Measurements from ENCODE around the gene RNF227.

DNA sequence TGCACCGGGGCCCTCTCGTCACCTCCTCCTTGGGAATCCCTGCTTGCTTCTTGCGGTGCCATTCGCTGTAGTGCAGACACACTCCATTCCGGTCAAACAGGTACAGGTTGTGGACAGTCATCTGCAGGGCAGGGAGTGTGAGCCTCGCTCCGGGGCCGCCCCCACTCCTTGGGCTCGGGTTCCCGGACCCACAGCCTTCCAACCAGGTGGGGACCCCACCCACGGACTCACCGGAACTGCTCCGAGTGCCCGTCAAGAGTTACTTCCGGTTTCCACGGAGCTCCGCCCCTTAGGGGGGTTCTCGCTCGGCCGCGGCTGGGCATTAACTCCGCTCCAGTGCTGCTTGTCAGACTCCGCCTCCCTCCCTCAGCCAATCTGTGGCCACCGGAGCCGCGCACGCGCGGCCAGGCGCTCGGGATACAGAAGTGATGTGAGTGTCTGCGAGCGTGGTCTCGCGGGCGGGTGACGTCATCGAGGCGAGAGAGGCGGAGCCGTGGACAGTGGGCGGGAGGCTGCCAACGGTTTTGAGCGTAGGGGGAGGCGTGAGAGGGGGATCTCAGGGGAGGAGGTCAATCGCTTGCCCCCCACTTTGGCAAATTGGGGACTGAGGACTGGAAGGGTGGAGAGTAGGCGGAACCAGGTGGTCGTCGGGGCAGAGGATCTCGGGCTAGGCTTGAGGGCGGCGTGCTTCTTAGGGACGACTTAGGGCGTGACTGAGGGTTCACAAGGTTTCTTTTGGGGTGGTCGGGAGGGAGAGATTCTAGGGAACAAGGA is 15.8 kb upstream of the RNF227 start, which contains the start of the genes CNTROB and TRAPPC1:
- TF ChIP-seq, protein P1, sequence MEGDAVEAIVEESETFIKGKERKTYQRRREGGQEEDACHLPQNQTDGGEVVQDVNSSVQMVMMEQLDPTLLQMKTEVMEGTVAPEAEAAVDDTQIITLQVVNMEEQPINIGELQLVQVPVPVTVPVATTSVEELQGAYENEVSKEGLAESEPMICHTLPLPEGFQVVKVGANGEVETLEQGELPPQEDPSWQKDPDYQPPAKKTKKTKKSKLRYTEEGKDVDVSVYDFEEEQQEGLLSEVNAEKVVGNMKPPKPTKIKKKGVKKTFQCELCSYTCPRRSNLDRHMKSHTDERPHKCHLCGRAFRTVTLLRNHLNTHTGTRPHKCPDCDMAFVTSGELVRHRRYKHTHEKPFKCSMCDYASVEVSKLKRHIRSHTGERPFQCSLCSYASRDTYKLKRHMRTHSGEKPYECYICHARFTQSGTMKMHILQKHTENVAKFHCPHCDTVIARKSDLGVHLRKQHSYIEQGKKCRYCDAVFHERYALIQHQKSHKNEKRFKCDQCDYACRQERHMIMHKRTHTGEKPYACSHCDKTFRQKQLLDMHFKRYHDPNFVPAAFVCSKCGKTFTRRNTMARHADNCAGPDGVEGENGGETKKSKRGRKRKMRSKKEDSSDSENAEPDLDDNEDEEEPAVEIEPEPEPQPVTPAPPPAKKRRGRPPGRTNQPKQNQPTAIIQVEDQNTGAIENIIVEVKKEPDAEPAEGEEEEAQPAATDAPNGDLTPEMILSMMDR (IDR thresholded peaks at IDR 0.05), result peak in 1 of 6 experiments; percentile 18
- TF ChIP-seq POLR2A (IDR thresholded peaks at IDR 0.05), result peak in 3 of 4 donors; percentile 30 to 86 (median 33)
